HG03139 (cell line): ENCODE results near the gene TRHDE.

ENCODE experiments used
- ATAC-seq: cut with Tn5 transposase; IDR thresholded peaks from one replicate; pipeline ENCODE4 v1.9.1; 2021; ENCODE audit not compliant: unreplicated experiment

Gene TRHDE

GRCh38 chr12:72716221-72716620, 444.1 kb downstream of the TRHDE start:
- ATAC-seq = no peak

GRCh38 chr12:72717036-72717435, 444.9 kb downstream of the TRHDE start:
- no peak for ATAC-seq
